Activated effector memory CD4-positive, alpha-beta T cell treated with Interleukin-2 at 50 U/mL for 16 hours (primary cell): Measurements from ENCODE around the gene NKPD1.

Experiments
- DNase-seq: peaks from one replicate; pipeline ENCODE4 v3.0.0-alpha.2; 2020

NKPD1 gene

DNA sequence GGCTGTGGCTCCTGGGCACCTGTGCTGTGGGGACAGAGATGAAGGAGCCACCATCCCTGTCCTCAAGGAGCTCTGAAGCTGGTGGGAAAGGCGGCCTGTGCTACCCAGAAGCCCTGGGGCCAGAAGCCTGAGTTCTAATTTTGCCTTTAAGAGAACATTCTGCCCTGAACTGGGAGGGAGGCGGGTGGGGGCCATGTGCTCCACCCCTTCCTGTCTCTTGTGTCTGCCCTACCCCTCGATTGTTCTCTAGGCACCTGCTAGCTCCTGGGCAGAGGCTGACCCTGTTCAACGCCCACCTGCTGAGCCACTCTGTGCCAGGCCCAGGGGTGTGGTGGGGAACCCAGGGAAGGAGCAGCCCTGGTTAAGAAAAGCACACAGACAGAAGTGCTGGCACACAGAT lies 11.4 kb upstream of the NKPD1 start:
- peak; percentile 35 for DNase-seq

DNA sequence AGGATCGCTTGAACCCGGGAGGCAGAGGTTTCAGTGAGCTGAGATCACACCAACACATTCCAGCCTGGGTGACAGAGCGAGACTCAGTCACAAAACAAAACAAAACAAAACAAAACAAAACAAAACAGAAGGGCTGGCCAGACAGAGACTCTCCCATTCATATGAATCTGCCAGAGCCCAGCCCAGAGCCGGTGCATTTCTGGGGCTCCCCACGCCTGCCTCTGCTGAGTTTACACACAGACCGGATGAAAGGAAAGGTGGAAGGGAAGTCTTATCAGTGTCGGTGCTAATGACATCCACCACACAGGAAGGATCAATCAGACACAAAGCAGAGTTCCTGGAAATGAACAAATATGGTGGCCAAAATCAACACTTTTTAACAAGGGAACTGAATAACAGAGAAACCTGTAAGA lies 10.4 kb upstream of the NKPD1 start:
- DNase-seq: peak; percentile 42

DNA sequence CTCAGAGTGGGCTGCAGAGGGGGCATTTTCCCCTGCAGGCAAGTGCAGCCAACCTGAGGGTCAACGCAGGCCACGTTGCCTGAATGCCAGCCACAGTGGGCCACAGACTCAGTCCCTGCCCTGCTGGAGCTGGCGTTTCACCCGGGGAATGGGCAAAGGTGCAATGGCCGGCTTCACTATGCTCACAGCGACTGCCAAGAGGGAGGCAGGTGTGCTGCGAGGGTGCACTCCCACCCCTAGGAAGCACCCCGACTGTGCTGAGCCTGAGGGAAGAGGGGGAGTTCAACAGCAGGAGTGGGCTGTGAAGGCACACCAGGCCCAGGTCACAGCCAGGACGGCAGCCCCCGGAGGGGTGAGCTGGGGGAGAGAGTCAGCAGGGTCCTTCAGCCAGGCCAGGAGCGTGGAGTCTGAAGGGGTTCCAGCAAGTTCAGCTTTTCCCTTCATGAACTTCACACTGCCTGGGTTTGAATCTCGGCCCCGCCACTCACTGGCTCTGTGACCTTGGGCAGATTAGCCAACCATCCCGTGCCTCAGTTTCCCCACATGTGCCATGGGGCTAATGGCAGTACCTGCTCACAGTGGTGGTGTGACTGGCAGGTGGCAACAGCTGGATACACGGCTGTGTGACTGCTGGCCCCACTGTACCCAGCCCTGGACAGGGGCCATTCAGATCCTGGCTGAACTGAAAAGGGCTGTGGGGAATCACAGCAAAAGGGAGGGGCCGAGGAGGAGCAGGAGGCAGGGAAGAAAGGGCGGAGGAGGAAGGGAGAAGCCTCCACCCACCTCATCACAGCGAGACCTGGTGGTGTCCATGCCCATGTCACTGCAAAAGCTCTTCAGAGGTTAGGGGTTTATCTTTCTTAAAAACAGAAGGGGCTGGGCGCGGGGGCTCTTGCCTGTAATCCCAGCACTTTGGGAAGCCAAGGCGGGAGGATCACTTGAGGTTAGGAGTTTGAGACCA lies 9.6 kb upstream of the NKPD1 start:
- no peak for DNase-seq

DNA sequence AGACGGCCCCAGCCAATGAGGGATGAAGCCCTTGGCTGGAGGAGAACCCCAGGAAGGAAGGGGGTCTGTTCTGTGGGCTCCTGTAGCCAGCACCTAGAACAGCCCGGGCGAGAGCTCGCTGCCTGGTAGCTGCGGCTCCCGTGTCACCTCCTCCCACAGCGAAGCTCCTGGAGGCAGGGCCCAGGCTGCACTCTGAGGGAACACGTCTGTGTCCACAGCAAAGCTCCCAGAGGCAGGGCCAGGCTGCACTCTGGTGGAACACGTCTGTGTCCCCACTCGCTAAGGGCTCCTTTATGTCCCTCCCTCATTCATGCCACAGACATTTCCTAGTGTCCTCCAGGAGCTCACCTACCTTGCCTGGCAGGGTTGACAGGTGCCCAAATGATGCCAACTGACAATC lies 8.8 kb upstream of the NKPD1 start:
- no peak for DNase-seq

DNA sequence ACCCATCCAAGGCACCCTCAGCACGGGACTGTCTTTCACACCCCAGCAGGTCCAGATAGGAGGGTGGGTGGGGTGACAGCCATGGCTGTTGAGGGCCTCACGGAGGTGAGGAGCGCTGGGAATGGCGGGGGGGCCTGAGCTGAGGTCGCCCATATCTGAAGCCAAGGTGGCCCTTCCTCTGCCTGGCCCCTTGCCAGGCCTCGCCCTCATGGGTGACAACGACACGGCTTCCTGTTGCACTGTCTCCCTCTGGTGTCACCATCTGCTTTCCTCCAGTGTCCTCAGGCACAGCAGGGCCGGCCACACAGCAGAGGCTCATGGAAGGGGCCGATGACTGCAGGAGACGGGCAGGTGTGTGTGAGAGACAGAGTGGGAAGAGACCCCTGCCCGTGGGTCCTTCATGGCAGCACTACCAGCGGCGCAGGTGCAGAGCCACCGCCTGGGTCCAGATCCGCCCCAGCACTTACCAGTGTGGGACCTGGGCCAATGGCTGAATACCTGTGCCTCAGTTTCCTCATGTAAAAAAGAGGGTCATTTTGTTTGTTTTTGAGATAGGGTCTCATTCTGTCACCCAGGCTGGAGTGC lies 8.1 kb upstream of the NKPD1 start:
- DNase-seq: no peak

DNA sequence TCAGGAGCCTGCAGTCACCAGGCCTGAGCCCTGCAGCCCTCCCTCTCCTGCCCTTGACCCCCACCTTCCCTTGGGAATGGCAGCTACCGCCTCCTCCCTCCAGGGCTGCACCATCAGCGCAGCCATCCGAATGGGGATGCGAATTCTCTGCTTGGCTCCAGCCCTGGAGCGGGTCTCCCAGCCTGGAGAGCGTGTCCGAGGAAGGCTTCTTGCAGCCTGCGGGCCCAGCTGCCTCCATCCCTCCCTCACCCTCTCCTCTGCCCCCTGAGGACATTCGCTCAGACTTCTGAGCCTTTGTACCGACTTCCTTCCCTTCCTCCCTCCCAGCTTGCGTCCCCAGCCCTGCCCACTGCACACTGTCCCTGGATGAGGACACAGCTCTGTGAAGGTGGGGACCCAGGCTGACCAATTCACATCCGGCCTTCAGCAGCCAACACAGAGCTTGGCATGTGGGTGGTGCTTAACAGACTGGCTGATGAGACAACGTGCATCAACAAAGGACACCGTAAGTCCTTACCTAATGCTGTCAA lies 6.0 kb upstream of the NKPD1 start:
- no peak for DNase-seq

DNA sequence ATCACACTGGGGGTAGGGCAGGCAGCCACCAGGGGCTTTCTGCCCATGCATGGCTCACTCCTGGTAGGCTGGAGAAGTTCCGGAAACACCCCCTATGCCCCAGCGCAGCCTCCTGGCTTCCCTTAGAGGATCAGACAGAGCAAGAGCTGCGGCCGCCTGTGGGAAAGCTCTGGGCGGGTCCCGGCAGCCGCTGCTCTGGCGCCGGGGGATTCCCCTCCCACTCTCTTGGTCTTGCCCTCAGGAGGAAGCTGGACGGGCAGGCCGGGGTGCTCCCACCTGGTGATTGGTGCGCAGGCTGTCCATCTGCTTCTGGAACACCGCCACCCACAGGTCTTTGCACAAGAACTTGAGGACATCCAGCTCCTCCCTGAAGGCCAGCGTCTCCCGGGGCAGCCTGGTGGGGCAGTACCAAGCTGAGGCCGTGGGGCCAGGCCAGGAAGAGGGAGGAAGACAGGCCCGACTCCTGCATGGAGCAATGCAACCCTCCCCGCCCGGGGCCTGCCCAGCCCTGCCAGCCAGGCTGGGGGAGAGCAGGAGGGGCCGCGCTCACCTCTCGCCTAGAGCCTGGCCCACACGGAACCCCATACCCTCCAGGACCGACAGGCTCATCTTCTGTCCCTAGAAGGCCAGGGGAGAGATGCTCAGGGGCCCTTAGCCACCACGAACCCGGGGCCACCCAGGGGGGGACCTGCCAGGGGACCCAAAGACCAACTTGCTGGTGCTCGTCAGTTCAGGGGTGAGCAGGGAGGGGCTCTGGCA lies 4.0 kb upstream of the NKPD1 start:
- peak; percentile 42 for DNase-seq

DNA sequence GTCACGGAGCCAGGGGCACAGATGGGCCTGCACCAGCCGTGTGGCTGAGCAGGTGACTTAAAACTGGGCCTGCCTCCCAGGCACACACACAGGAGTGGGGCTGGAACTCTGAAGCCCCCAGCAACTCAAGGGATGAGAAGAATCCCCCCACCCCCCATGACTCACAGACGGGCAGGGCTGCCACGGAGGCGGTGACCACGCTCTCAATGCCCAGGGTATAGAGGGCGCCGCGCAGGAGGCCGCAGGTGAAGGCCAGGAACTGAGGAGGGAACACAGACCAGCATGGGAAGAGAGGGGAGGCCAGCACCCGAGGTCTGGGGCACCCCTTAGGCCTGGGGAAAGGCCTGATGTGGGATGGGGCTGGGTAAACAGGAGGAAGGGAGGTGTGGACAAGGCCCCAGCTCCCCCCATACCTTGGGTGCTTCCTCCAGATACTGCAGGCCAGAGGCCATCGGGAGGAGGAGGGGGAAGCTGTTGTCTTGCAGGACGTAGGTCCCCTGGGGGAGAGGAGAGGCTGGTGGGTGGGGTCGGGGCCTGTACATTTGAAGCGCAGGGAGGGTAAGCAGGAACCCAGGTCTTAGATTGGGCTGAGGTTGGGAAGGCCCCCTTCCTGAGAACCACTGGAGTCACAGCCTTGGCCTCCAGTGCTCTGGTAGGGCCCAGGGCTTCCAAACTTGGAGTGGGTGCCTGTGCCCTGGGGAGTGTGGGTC lies 3.1 kb upstream of the NKPD1 start:
- no peak for DNase-seq

DNA sequence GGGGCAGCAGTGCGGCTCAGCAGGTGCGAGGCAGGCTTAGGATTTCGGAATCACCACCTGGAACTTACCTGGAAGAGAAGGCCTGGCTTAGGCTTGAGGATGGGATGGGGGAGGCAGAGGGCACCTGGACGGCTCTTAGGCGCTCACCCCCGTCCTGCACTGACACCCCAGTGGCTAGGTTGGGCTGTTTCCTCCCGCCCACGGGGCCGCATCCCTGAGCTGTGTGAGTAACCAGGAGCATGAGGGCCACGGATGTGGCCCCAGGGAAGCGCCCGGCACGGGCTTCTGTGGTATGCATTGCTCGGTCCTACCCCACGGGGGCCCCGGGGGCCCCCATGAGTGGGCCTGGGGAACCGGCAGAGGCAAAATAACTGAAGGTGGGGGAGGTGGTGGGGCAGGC lies 2.4 kb upstream of the NKPD1 start:
- no peak for DNase-seq

DNA sequence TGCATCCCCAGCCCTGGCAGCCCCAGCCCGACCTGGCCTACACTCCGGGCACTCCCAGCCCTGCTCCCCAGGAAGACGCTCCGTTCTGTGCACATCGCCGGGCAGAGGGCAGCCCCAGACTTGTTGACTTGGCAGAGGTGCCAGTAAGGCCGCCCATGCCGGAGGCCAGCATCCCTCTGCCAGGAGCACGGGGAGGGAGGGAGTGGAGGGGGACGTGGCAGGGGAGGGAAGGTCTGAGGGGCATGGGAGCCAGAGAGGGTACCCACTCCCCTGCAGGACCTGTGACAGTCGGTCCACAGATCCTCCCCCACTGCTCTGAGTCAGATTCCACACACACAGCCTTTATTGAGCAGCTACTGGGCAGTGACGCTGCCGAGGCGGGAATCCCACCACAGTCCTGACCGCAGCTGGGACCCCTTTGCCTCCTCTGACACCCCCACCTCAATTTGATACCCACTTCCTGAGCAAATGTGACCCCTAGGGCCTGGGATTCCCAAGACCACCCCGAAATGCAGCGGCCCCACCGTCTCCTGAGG lies 1.9 kb upstream of the NKPD1 start:
- no peak for DNase-seq

DNA sequence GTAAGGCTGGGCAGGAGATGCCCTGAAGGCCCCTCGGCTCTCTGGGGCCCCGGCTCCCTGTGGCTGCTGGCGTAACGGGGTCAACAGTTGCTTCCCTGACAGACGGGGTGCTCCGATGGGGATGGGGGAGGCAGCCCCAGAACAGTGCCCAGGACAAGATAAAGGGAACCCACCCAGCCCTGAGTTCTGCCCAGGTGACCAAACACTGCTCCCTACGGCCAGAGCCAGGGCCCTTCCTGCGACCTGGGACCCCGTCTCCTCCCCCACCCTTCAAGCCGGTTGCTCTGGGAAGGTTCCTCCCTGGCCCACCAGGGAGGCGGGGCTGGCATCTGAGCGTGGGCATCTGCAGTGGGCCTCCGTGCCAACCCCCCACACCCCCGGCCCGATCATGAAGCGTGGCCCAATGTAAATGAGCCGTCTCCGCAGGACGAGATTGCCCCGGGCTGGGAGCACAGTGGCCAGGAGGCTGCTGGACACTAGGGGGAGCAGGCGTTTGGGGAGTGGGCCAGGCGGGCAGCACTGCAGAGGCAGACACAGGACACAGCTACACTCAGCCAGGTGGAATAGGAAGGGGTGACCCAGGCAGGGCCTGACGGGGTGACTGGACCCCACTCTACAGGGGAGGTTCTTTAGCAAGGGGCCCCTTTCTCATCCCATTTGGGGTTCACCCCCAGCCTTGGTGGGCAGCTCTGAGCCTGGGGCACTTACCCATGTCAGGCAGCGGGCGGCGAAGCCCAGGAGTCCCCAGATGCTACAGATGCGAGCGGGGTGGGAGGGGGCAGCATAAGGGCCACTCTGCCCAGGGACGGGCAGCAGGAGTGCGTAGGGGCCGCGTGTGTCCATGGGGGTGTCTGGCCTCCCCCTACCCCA lies 1.2 kb upstream of the NKPD1 start:
- no peak for DNase-seq

DNA sequence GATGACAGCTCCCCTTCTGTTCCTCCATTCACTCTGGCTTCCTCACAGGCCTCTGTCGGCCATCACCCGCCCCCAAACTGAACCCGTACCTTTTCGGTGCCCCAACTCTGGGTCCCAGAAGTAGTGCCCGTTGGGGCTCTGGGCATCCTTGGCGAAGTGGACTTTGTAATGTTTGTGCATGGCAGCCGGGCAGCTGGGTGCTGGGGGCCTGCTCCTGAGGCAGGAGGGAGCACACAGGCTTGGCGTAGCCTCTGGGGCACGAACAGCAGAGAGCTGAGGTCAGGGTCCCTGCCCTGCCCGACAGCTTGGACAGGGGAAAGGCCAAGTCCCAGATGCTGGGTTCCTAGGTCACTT lies 834 bp downstream of the NKPD1 start:
- no peak for DNase-seq

DNA sequence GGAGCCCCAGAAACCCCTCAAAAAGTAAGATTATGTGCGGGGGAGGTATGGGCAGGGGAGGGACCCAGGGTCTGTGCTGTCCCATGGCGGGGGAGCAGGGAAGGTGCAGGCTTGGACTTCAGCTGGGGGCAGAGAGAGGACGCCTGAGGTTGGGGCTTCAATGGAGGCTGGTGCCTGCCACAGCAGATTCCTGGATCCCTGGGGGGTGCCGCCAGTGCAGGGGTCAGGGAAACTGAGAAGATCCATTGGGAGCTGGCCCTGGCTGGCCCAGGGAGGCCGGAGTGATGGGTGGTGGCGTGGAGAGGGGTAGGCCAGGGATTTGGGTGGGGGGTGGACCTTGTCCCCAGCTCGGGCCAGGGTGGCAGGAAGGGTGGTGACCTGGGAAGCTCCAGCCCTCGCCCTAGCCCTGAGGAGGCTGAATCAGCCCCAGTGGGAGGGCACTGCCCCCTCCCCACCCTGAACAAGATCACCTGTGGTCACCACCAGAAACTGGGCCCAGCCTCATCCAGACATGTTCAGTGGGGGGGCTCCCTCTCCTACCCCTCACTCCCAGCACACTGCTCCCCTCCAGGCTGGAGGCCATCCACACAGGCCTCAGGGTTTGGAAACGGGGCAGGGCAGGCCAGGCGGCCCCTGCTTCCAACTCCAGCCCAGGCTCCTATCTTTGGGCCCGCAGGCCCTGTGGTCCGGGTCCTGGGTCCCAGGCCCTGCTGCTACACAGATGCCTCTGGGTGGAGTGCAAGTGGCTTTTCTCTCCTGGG lies 1.4 kb downstream of the NKPD1 start:
- DNase-seq: no peak

DNA sequence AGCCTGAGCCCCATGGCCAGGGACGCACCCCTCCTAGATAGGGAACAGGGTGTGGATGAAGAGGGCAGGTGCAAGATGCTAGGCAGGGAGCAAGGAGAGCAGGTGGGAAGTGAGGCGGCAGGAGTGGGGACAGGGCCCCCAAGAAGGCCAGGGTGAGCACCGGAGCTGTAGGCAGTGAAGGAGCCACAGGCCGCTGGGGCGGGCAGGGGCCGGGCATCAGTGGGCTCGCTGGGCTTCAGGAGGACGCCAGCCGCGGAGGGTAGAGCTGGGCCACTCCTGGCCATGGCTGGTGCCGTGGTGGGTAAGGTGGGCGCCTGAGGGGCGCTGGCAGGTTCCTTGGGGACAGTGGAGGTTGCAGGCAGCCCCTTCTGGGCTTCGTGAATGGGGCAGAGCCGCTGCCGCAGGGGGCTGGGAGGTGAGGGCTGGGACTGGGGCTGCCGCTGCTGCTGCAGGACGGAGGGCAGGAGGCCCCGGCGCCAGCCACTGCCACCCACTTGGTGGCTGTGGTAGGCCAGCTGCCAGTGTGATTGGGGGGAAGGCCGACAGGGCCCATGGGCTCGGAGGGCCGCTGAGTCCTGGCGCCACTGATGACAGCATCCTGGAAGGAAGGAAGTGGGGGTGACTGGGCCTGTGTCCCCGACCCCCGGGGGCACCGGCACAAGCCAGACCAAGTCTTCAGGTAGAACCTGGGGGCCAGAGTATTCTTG lies 2.1 kb downstream of the NKPD1 start:
- no peak for DNase-seq

DNA sequence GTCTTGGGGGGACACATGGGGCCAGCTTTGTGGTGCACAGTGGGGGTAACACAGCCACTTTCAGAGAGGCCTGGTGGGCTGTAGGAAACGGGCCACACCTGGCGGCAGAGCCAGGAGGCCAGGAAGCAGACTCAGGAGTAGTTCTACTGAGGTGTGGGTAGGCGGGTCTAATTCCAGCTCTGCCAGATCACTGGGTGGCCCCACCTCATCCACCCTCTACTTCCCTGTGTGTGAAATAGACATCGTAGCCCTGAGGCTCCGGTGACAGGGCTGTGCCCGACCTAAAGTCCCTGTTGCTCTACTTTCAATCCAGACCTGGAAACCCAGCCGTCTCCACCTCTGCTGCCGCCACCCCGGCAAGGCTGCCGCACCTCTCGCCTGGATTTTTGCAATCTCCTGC lies 4.0 kb downstream of the NKPD1 start:
- no peak for DNase-seq

DNA sequence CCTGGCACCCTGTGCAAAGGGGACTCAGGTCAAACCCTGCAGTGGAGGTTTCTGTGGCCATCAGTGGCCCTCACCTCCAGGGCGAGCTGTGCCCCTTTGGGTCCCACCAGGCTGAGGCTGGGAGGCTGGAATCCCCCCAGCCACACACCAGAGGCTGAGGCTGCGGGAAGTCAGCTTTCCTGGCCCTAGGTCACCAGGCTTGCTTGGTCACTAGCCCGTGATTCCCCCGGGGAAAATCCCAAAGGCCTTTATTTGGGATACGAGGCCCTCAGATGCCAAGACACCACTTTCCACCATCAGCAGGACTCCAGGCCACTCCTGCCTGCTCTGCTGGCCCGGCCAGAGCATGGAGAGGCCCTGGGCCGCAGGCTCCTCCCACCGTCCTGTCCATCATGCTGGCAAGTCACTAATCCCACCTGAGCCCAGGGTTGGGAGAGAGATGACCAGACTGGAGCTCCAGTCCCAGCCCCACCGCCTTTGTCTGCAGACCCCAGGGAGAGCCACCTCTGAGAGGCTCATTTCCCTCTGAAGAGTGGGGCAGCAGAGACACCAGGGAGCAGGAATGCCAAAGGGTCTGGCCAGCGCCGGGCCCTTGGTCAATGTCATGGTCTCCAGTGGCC lies 4.7 kb downstream of the NKPD1 start:
- DNase-seq: no peak

DNA sequence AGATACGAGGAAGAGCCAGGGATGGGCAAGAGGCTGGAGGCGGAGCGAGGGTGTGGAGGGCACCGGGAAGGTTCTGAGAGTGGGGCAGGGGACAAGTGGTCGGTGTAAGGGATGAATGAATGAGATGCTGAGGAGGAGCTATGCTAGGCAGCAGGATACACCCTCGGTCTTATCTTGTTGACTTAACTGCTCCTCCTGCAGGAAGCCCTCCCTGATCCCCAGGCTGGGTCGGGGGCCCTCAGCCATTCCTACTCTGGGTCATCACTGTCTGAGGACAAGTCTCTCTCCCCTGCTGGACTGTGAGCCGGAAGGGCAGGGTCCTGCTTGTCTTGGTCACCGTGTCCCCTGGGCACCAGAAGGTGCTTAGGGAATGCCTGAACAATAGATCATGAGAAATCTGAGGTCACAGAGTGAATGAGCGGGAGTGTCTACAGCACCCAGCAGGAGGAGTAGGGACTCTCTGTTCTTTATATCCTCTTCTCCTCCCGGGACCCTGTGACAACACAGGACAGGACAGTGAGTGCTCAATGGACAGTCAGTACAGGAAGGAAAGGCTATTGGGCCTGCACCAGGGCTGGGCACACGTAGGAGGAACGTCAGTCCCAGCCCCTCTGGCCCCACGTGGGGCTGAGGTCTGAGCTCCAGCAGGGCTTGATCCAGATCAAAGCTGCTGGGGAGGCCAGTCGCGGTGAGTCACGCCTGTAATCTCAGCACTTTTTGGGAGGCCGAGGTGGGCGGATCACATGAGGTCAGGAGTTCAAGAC lies 6.5 kb downstream of the NKPD1 start:
- no peak for DNase-seq

DNA sequence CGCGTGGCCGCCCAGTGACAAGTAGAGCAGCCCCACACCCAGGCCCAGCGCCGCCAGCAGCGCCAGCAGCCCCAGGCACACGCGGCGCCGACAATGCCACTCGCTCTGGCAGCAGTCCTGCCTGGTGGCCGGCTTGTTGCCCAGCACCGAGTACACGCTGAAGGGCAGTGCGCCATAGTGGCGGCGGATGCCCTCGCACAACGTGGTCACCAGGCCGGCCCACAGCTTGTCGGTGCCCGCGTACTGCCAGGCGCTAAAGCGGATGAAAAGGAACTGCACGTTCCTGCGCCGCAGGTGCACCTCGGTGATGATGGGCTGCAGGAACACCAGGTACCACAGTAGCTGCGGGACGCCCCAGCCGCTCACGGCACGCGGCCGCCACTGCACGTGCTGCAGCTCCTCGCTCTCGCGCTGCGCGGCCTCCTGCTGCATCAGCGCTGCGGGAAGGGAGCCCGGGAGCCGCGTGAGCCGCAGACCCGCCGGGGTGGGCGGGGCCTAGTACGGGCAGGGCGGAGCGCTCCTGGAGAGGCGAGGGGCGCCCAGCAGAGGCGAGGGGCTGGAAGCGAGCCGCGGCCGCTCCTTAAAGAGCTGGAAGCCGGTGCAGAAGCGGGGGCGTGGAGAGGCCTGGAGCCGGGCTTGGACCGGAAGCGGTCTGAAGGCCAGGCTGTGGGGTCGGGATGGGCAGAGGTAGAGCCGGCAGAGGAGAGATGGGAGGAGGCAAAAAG lies 7.3 kb downstream of the NKPD1 start:
- DNase-seq: peak; percentile 14
